Stromal cell of bone marrow (primary cell): ENCODE data around the gene SERPINA5.
"Not testable (repeated sequence)": the region's sequence is repeated elsewhere in the genome, so short reads cannot be mapped to it uniquely, and the experiment has no call there.

Experiments
- DNase-seq: peaks from one replicate; pipeline ENCODE4 v3.0.0-alpha.2; 2012; ENCODE audit warnings: low read depth

SERPINA5 gene

DNA sequence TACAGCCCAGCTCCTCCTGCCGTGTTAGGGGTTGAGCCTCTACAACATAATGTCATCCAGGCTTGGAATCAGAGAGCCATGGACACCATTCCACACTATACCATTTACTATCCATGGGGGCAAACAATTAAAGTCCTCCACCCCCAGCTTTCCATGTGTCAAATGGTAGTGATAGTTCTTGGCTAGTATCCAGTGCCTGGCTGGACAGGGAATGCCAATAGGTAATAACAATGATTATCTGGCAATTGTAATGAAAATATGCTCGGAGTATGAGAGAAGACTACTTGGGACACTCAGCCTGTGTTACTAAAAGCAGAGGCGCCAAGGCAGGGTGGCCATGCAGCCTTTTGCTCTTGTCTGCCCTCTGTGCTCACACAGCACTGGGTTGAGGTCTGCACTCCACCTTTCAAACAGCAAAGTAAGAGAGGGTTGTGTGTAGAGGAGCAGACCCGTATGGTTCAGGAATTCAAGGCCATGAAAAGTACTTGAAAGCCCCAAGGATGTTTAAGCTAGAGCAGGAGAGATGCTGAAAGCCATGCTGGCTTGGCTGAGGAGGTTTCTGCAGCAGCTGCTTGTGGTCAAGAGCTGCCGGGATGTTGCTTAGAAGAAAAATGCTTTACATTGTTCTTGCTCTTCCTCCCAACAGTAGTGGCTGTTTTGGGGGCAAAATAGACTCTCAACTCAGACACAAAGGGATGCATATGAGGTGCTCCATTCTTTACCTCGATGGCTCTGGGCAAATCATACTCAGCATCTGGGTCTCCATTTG is 41.6 kb downstream of the SERPINA5 start:
- no peak for DNase-seq

DNA sequence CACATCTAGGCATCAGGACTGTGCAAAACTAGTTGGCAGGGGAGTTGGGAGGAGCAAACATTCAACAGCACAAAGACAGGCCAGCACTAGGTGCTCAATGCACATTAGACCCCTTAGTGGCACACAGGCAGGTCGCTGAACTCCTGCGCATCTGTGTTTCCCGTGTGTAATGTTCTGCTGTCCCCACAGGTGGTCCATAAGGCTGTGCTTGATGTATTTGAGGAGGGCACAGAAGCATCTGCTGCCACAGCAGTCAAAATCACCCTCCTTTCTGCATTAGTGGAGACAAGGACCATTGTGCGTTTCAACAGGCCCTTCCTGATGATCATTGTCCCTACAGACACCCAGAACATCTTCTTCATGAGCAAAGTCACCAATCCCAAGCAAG is 42.2 kb downstream of the SERPINA5 start:
- no peak for DNase-seq

DNA sequence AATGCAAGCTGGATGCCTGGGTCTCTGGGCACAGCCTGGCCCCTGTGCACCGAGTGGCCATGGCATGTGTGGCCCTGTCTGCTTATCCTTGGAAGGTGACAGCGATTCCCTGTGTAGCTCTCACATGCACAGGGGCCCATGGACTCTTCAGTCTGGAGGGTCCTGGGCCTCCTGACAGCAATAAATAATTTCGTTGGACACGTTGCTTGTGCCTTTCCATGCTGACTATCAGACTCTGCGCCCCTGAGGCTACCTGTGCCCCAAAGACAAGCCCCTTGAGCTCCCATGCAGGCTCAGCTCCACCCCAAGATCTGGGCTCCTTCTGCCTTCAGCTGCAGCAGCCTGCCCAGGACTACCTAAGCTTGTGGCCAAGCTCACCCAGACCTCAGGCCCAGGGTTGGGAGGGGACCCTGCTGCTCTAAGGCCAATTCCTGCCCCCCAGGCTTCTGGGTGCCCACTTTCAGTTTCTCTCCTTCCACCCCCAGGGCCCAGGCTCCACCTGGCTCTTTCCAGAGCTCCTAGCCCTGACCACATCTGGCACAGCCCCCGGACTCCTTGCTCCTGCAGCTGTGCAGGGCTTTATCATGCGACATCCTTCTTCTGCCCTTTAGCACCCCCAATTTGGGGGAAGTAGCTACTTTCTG is 42.8 kb downstream of the SERPINA5 start:
- no peak for DNase-seq

DNA sequence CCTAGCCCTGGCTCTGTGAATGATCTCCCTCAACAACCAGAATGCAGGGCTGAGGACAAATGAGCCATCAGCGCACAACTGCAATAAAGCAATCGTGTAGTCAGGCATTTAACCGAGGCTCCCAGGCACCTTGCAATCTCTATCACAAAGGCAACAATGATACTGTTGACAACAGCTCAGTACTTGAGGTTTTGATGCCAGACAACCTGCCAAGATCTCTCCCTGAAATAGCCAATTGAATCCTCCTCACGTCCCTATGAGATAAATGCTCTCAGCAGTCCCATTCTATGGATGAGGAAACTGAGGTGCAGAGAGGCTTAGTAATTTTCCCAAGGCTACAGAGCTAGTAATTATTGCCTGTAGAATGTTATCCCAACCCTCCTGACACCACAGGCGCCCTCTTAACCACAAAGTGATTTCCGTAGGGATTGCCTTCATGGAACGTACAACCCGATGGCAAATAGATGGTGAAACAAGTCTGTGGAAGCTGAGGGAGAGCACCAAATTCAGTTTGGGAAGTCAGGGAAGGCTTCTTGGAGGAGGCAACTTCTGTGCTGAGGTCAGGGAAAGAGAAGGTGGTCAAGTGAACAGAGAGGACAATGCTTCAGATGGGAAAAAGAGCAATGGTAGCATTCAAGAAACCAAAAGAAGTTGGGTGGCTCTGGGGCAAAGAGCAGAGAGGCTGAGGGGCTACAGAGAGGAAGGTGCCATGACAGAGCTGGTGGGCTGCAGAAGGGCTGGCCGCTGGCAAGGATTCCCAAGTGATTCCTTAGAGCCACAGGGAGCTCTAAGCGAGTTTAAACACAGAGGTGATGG is 43.5 kb downstream of the SERPINA5 start:
- no peak for DNase-seq

- no peak for DNase-seq
Measured at GRCh38 chr14:94625353-94625635, 44.1 kb downstream of the SERPINA5 start.

DNA sequence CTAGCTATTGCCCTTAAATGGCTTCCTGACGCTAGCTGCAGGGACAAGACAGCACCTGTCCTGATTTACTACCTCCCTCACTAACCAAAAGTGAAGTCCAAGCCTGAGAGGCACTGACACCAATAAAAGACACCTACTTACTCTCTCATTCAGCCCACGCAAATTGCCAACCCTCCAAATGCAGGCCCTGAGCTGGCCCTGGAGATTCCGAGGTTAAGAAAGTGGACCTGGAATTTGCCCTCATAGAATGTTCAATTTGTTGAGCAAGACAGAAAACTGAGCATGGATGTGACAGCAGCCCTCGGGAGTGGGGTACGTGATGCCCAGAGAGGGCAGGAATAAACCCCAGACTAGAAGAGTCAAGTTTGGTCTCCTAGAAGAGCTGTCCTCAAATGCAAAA is 47.4 kb downstream of the SERPINA5 start:
- DNase-seq, result no peak

- DNase-seq, result no peak
Measured at GRCh38 chr14:94630396-94630795, 49.2 kb downstream of the SERPINA5 start.

DNA sequence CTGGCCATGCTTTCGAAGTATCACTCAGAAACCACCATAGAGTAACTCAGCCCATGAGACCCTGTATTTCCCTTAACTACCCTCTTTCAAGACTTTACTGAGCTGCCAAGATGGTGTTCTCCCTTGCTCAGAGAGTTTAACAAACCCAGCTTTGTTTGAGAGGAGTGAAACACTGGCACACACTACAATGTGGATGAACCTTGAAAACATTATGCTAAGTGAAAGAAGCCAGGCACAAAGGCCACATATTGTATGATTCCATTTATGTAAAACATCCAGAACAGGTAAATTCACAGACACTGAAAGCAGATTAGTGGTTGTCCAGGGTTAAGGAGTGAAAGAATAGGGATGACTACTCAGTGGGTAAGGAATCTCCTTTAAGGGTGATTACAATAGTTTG is 49.8 kb downstream of the SERPINA5 start:
- no peak for DNase-seq

- no peak for DNase-seq
Measured at GRCh38 chr14:94631536-94632304, 50.5 kb downstream of the SERPINA5 start.

DNA sequence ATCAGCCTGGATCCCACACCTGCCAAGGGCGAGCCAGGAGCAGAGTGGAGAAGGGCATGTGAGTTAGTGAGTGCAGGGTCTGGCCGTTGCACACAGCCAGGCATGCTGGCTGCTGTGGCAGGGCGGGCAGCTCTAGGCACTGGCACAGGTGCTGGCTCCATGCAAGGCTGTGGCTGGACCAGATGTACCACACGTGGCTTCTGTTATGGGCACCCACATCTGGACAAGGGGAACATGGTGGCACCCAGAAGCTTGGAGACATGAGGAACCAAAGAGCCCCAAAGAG is 51.0 kb downstream of the SERPINA5 start:
- no peak for DNase-seq

- no peak for DNase-seq
Measured at GRCh38 chr14:94633121-94633520, 51.9 kb downstream of the SERPINA5 start.

DNA sequence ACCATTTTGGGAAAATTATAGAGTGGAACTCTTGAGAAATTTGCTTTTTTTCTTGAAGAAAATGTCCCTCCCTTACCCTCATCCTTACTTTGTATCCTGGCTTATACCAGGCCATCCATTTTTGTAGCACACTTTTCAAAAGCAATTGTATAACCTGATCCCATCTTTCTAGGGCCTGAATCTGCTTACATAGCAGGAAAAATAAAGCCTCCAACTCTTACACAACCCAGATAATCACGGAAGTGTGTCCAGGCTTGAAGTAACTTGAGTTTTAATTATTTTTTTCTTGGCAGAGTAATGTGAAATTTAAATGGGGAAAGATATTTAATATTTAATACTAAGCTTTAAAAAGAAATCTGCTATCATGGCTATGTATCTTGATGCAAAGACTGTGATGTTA is 53.9 kb downstream of the SERPINA5 start:
- DNase-seq, result no peak

- no peak for DNase-seq
Measured at GRCh38 chr14:94636744-94637412, 55.7 kb downstream of the SERPINA5 start.

DNA sequence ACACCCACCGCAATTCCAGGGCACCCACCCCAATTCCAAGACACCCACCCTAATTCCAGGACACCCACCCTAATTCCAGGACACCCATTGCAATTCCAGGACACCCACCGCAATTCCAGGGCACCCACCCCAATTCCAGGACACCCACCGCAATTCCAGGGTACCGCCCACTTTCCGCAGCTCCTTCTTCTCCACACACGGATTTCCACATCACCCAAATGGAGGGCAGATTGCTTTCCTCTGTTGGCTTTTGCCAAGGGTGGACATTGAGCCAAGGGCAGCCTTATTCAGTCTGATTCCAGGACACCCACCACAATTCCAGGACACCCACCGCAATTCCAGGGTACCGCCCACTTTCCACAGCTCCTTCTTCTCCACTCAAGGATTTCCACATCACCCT is 56.6 kb downstream of the SERPINA5 start:
- DNase-seq, result not testable (repeated sequence)

DNA sequence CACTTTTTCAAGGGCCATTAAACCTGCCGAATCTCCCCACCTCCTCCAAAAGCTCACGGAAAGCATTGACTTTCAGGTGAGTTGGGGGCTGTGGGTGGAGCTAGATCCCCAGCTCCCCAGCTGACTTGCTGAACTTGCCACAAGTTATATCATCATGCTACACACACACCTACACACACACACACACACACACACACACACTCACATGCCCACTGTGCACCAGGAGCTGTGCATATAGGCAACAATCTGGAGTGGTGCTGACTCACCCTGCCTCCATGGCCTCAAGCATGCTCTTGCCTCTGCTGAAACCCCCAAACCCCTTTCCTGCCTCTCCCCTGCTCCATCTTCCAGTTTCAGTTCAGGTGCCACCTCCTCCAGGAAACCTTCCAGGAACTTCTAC is 57.1 kb downstream of the SERPINA5 start:
- DNase-seq, result no peak

DNA sequence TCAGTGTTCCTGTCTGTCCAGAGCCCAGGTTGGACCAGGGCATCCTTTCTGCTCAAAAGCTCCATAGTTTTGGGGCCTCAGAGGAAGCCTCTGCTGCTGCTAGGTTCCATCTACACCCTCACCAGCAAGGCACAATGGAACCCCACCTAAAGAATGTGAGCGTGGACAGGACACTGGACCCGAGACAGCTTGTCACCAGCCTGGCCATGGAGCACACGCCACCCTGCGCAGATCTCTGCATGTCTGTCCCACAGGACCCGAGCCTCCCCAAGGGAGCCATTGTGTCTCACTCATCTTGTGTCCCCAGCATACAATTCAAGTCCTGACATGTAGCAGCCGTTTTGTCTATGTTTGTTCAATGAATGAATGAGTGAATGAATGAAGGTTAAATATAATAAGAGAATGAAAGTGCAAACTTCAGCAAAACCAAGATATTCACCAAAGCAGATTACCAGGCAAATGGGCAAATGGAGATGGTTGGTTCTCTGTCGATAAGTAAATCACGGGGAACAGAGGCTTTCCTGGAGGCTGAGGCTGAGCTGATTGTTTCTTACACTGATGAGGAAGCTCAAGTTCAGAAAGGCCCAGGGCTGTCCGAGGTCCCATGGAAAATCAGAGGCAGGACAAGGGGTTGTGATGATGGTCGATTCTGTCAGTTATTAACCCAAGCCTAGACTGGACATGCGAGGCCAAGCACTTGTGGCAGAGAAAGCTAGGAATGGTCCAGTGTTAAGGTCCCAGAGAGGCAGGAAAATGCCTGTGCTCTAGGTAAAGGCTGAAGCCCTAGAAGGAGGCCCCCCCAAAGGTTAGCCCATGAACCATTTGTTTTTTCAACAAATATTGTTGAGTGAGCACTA is 58.0 kb downstream of the SERPINA5 start:
- no peak for DNase-seq

DNA sequence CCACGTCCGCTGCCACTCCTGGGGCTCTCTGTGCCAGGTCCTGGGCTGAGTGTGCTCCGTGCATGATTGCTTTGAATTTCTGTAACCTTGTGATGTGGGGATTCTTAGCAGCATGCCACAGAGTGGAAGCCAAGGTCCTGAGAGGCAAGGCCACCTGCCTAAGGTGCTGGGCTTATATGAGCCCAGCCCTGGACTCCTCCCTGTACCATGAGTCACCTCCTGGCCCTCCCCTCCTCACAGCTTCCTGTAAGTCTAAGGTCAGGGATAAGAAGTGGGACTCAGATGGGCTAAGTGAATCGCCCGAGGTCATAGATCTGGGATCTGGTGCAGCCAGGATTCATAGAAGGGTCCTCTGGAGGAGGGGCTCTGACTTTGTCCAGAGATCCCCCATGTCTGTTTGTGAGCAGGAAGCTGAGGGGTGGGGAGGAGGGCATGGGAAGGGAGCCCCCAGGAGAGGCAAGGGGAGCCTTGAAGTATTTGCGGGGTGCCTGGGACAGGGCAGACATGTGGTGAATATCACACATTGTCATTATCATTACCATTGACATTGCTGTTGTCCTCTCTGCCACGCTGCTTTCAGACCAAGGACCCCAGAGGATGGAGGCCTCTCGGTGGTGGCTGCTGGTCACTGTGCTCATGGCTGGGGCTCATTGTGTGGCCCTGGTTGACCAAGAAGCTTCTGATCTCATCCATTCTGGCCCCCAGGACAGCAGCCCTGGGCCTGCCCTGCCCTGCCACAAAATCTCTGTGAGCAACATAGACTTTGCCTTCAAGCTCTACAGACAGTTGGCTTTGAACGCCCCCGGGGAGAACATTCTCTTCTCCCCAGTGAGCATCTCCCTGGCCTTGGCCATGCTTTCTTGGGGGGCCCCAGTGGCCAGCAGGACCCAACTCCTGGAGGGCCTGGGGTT is 59.8 kb downstream of the SERPINA5 start:
- DNase-seq, result no peak

DNA sequence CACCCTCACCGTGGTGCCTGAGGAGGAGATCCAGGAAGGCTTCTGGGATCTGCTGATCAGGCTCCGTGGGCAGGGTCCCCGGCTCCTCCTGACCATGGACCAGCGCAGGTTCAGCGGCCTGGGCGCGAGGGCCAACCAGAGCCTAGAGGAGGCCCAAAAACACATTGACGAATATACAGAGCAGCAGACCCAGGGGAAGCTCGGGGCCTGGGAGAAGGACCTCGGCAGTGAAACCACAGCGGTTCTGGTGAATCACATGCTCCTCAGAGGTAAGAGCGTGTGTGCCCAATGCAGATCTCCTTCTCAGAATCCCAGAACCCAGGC is 60.4 kb downstream of the SERPINA5 start:
- DNase-seq, result no peak
